ENCODE data around the gene AP5S1. TPM values are rescaled to one million over a fixed set of nuclear protein-coding genes. Genes with fewer than 3 reads are reported as not detected.

AP5S1 gene
- total RNA-seq, 1 experiment from 2014 or later: 13.8 TPM

DNA sequence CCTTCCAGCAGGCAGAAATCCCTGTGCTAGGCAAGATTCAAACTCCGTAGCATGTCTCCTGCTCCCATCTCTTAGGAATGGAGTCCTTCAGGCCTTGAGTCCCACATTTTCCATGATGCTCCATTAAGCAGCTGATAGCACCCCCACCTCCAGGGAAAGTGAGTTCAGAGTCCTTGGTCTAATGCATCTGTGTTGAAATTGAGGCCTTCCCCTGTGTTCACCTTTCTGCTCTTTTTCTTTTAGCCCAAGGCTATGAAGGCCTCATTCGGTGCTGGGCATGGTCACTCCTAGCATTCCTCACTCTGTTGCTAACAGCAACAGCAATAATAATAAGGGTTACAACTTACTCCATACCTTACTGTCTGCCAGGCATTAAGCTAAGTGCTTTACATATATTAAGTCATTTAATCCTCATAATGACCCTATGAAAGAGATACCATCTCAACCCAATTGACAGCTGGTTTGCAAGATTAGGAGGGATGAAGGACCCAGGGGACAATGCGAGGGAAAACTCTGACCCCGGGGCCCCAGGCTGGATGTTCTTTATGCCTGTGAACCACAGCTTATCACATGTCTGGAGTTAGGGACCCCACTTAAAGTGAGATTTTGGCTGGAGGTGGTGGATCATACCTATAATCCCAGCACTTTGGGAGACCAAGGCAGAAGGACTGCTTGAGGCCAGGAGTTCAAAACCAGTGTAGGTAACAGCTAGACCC, 51.4 kb downstream of the AP5S1 start:
- no peak for DNase-seq (ENCODE audit: extremely low read depth, low read depth)

DNA sequence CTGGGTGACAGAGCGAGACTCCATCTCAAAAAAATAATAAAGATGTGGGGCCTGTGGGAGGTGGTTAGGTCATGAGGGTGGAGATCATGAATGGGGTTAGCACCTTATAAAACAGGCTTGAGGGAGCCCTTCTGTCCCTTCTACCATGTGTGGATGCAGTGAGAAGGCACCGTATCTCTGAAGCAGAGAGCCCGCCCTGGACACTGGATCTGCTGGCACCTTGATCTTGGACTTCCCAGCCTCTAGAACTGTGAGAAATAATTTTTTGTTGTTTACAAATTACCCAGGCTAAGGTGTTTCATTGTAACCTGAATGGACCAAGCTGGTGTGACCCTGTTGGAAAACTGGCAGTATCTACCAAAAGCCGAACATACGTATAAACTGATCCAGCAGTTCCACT, 53.2 kb downstream of the AP5S1 start:
- no peak for DNase-seq (ENCODE audit: extremely low read depth, low read depth)

DNA sequence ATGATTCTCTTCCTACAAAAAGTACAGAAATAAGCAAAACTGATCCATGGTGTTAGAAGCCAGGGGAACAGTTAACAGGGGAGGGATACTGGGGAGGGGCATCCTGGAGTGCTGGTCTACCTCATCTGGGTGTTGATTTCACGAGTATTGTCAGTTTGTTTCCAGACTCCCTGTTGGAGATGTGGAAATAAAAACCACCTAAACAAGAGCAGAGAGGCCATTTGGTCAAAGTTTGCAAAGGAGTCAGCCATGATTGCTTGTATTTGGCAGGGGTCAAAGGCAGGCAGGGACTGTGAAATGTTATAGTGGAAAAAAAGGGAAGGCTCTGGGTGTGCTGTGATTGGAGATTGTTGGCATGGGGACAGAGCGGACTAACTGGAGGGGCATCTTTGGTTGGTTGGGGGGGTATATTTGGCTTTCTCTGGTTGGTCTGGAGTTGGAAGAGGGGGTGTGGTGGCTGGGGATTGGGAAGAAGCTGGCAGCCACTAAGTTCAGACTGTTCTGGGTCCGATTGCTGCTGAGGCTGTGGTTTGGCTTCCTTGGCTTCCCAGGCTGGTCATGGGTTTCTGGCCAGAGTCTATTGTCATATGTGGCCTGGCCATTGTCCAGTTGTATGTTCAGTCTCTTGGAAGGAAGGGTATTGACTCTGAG, 54.0 kb downstream of the AP5S1 start:
- no peak for DNase-seq (ENCODE audit: extremely low read depth, low read depth)

DNA sequence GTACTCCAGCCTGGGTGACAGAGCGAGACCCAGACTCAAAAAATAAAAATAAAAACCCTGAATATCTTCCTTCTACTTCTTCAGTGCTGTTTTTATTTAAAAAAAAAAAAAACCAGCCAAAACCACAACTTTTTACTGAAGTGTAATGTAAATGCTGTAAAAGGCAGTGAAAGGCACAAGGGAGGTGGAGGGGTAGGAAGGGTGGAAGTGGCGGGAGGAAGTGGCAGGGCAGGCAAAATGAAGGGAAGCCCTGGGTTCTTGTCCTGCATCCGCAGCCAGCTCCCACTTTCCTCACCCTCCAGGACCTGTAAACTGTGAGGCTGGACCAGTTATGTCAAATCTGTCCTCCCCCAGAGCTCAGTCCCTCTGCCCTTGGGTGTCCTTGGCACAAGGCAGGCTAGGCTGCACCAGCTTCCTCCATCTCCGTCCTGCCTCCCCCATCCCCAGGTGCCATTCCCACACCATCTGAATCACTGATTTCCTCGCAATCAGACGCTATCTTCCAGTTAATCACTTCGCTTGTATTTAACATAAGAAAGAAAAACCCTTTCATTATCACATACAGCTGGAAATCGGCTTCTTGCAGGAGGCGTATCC, 55.1 kb downstream of the AP5S1 start:
- DNase-seq (ENCODE audit: extremely low read depth, low read depth): no peak

DNA sequence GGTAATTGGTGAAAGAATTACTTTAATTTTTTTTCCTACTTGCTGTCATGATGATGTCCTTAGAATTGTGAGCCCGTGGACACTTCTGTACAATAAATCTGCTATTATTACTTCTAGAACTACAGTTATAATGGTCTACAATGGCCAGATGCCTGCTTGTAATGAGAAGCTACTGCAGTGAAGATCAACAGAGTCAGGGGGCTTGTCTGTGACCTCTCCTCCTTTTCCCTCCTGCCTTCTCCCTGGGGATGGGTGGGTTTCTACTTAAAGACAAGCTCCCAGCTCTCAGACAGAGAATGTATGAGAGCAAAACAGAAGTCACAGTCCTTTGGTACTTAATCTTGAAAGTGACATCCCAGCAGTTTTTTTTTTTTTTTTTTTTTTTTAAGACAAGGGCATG, 55.7 kb downstream of the AP5S1 start:
- no peak for DNase-seq (ENCODE audit: extremely low read depth, low read depth)

DNA sequence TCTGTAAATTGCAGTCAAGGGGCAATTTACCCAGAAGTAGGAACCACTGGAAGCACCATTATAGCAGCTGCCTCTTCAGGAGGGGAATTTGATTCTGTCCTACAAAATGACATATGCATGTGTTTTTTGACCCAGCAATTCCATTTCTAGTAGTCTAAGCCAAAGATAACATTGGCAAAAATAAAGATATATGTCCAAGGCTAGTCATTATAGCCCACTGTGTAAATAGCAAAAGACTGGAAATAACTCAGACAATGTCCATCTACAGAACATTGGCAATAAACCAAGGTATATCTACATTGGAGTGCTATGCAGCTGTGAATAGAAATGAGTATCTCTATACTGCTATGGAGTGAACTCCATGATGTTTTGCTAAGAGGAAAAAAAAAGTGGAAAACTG, 56.3 kb downstream of the AP5S1 start:
- DNase-seq (ENCODE audit: extremely low read depth, low read depth): no peak

Other genes starting within 250 kb of the AP5S1 start
- not detected in 2 replicates for gene GFRA4, start 157.1 kb upstream of the AP5S1 start, total RNA-seq (2014; rRNA removed; shearing (Covaris generic))
- gene ADAM33, start 138.5 kb upstream of the AP5S1 start, total RNA-seq (2014; rRNA removed; shearing (Covaris generic)): 0.10 and 0.12 TPM in 2 replicates
- not detected in 2 replicates for gene SIGLEC1, start 107.9 kb upstream of the AP5S1 start, total RNA-seq (2014; rRNA removed; shearing (Covaris generic))
- gene HSPA12B, start 87.9 kb upstream of the AP5S1 start, total RNA-seq (2014; rRNA removed; shearing (Covaris generic)): not detected in 2 replicates
- 42.0 and 50.7 TPM in 2 replicates for gene ADISSP, start 52.8 kb upstream of the AP5S1 start, total RNA-seq (2014; rRNA removed; shearing (Covaris generic))
- 0.20 TPM in 1 of 2 replicates, not detected in the other for gene SPEF1, start 39.1 kb upstream of the AP5S1 start, total RNA-seq (2014; rRNA removed; shearing (Covaris generic))
- 53.1 and 56.2 TPM in 2 replicates for gene CENPB, start 33.8 kb upstream of the AP5S1 start, total RNA-seq (2014; rRNA removed; shearing (Covaris generic))
- gene CDC25B, start 24.2 kb upstream of the AP5S1 start, total RNA-seq (2014; rRNA removed; shearing (Covaris generic)): 64.3 and 66.7 TPM in 2 replicates
- gene MAVS, start 26.3 kb downstream of the AP5S1 start, total RNA-seq (2014; rRNA removed; shearing (Covaris generic)): 16.0 and 21.0 TPM in 2 replicates
- gene PANK2, start 68.8 kb downstream of the AP5S1 start, total RNA-seq (2014; rRNA removed; shearing (Covaris generic)): 34.1 and 36.8 TPM in 2 replicates
- 8.5 and 11.3 TPM in 2 replicates for gene RNF24, start 195.0 kb downstream of the AP5S1 start, total RNA-seq (2014; rRNA removed; shearing (Covaris generic))